Lower leg skin (tissue), 3 donors: ENCODE measurements around the gene RGS4.

Source experiments
- CTCF ChIP-seq, 3 donors: fragments of 450-650 bp; IDR thresholded peaks; one replicate each; pipeline ENCODE4 v1.5.1; 2016; ENCODE audit warnings: antibody characterized with exemption in 3 of 3, mild to moderate bottlenecking in 3 of 3, moderate library complexity in 2 of 3
- POLR2A ChIP-seq, 2 donors: fragments of 450-650 bp; IDR thresholded peaks; one replicate each; pipeline ENCODE4 v1.6.1; 2016 to 2017; ENCODE audit warnings: antibody characterized with exemption in 2 of 2, mild to moderate bottlenecking in 1 of 2, moderate library complexity in 1 of 2

GRCh38 chr1:163104385-163105099 is 35.4 kb downstream of the RGS4 start:
- TF ChIP-seq CTCF (IDR thresholded peaks at IDR 0.05) (no peak), POLR2A (IDR thresholded peaks at IDR 0.05) (no peak)
